Dendritic cell treated with granulocyte-macrophage colony-stimulating factor and Interleukin-4, amounts not matched to agents 40 ng/mL and 50 ng/mL, for 4 days (primary cell): ENCODE data around the gene AKAP17A.
"Not testable (repeated sequence)": the region's sequence is repeated elsewhere in the genome, so short reads cannot be mapped to it uniquely, and the experiment has no call there.

ENCODE experiments used
- H3K27ac Mint-ChIP-seq: one replicate; pipeline ENCODE4 v1.8.0; 2022; ENCODE audit warnings: mild to moderate bottlenecking, mixed read lengths
- H3K27me3 Mint-ChIP-seq: one replicate; pipeline ENCODE4 v1.8.0; 2022; ENCODE audit warnings: mild to moderate bottlenecking, mixed read lengths
- H3K36me3 Mint-ChIP-seq: one replicate; pipeline ENCODE4 v1.8.0; 2022; ENCODE audit warnings: low read depth, mixed read lengths
- H3K4me1 Mint-ChIP-seq: one replicate; pipeline ENCODE4 v1.8.0; 2022; ENCODE audit warnings: low read depth, mixed read lengths
- H3K4me3 Mint-ChIP-seq: one replicate; pipeline ENCODE4 v1.8.0; 2022; ENCODE audit warnings: mild to moderate bottlenecking, moderate library complexity, mixed read lengths
- H3K9me3 Mint-ChIP-seq: one replicate; pipeline ENCODE4 v1.8.0; 2022; ENCODE audit warnings: mixed read lengths
- intact Hi-C: fragments of 100-400 bp; cut with micrococcal nuclease; formaldehyde crosslinking; loops from one replicate; pipeline ENCODE4 v1.15.0; 2022

Gene AKAP17A

GRCh38 chrX:1606496-1606895, 15.1 kb downstream of the AKAP17A start:
- no peaks in the 10 kb centered on the region for H3K9me3 Mint-ChIP-seq
- H3K4me3 Mint-ChIP-seq = no peak overlapping the region
- H3K27me3 Mint-ChIP-seq = no peaks in the 10 kb centered on the region
- H3K36me3 Mint-ChIP-seq = peaks cover 43% of the 10 kb centered on the region
- no peak overlapping the region for H3K27ac Mint-ChIP-seq
- intact Hi-C loops = no loop called here
- peaks cover 15% of the 10 kb centered on the region for H3K4me1 Mint-ChIP-seq

DNA sequence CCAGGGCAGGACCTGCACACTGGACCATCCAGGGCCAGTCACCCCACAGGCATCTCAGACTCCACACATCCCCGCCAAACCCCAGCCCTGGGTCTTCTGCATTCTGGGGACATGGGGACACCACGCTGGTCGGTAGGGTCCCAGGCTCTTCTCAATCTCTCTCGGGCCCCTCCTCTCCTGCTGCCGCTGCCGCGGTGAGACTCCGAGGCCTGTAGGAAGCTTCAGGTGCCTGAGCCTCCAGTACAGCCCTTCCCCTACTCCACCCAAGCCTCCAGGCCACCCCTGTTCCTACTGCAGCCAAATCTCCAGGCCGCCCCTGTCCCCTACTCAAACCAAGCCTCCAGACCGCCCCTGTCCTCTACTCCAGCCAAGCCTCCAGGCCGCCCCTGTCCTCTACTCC, 17.9 kb downstream of the AKAP17A start:
- Mint-ChIP-seq H3K36me3 (peaks cover 15% of the 10 kb centered on the region), H3K9me3 (no peaks in the 10 kb centered on the region), H3K27ac (peak overlapping the region; percentile 36), H3K4me3 (no peak overlapping the region), H3K4me1 (peaks cover 10% of the 10 kb centered on the region), H3K27me3 (no peaks in the 10 kb centered on the region)
- intact Hi-C loops = no loop called here

- Mint-ChIP-seq H3K27ac (peak overlapping the region; percentile 36), H3K4me1 (peaks cover 9% of the 10 kb centered on the region), H3K4me3 (no peak overlapping the region), H3K9me3 (no peaks in the 10 kb centered on the region), H3K27me3 (no peaks in the 10 kb centered on the region), H3K36me3 (peaks cover 10% of the 10 kb centered on the region)
- intact Hi-C loops = no loop called here
These were observed 18.4 kb downstream of the AKAP17A start for GRCh38 chrX:1609762-1610161.

DNA sequence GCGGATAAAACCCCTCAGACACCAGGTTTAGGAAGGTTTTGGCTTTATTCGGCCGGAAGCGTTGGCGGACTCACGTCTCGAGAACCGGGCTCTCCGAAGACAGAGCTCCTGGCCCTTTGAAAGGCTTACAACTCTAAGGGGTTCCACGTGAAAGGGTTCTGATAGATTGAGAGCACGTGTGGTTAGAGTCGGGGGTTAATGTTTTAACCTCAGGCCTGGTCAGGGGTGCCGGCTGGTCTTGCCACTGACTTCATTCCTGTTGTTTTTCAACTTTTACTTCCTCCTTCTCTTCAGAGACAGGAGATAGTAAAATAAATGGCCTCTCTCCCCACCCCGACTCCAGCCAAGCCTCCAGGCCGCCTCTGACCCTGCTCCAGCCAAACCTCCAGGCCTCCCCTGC, 18.8 kb downstream of the AKAP17A start:
- Mint-ChIP-seq H3K27me3 (no peaks in the 10 kb centered on the region), H3K4me1 (peaks cover 9% of the 10 kb centered on the region), H3K36me3 (peaks cover 6% of the 10 kb centered on the region), H3K27ac (peak overlapping the region; percentile 36), H3K9me3 (no peaks in the 10 kb centered on the region), H3K4me3 (no peak overlapping the region)
- intact Hi-C loops = no loop called here

DNA sequence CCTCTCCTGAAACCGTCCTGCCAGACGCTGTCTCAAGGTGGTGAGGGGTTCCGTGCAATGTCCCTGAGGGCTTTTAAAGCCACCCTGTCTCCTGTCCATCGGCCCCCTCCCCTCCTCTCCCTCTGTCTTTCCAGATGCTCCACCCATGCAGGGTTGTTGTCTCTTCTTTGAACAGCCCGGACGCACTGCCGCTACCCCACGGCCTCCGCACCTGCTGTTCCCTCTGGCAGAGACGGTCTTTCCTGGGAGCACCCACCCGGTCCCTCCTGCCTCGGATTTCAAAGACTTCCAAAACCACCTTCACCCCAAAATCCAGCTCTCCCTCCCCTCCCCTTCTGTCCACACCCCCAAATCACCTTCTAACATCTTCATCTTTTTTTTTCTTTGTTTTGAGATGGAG, 19.3 kb downstream of the AKAP17A start:
- no peak overlapping the region for H3K4me3 Mint-ChIP-seq
- no peaks in the 10 kb centered on the region for H3K9me3 Mint-ChIP-seq
- H3K36me3 Mint-ChIP-seq = peaks cover under 1% of the 10 kb centered on the region
- intact Hi-C loops = no loop called here
- H3K4me1 Mint-ChIP-seq = peaks cover 9% of the 10 kb centered on the region
- H3K27ac Mint-ChIP-seq = no peak overlapping the region
- no peaks in the 10 kb centered on the region for H3K27me3 Mint-ChIP-seq

DNA sequence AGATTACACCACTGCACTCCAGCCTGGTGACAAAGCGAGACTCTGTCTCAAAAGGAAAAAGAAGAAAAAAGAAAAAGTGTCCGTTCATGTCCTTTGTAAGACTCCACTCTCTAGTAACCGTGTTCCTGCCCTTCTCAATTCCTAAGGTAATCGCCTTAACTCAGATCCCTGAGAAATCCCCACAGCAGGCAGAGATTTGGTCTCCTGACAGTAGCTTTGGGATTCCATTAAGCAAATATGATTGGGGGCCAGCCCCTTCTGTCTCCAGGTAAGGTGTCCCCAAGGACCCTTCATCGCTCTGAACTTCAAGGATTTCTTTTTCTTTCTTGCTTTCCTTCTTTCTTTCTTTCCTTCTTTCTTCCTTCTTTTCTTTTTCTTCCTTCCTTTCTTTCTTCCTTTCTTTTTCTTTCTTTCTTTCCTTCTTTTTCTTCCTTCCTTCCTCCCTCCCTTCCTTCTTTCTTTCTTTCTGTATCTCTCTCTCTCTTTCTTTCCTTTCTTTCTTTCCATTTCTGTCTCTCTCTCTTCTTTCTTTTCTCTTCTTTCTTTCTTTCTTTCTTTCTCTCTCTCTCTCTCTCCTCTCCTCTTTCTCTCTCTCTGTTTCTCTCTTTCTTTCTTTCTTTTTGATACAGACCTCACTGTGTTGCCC, 21.4 kb downstream of the AKAP17A start:
- Mint-ChIP-seq H3K4me3 (no peak overlapping the region), H3K9me3 (no peaks in the 10 kb centered on the region), H3K27ac (no peak overlapping the region), H3K36me3 (no peaks in the 10 kb centered on the region), H3K4me1 (peaks cover 9% of the 10 kb centered on the region), H3K27me3 (no peaks in the 10 kb centered on the region)
- intact Hi-C loops = no loop called here

DNA sequence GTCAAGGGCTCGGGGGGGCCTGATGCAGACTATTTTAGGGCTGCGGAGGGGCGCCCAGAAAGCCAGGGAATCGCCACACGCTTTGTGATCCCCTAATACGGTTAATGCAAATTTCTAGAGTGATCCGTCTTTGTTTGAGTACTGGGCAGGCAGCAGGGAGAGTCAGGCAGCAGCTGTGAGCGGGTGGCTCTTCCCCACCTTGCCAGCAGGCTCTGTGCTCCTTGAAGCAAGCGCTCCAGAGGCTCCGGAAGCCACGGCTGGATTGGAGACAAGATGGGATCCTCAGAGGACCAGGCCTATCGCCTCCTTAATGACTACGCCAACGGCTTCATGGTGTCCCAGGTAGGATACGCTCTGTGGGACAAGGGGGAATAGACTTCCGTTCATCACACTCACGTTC, 23.5 kb downstream of the AKAP17A start, which contains the start of gene ASMT:
TSS of gene ASMT (plus strand) at position 133 of the 400 bp plus-strand sequence. CDS start at position 274, 141 bp downstream.
- Mint-ChIP-seq H3K27ac (no peak within 1 kb of the TSS), H3K4me1 (peaks cover 9% of the 10 kb centered on the region)
- intact Hi-C loops = no loop called here

DNA sequence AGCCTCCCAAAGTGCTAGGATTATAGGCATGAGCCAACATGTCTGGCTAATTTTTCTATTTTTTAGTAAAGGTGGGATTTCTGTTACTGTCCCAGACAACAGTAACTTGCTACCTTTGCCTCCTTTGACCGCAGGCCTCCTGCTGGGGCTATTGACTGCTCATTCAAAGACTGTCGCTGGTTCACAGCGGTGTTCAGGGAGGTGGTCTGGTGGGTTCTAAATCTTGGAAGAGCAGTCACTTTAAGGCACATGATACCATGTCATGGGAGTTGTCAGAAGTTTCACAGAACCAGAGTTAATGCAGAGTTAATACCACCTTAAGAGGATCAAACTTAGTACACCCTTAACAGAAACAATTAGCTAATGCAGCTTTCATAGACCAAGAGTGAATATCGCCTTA, 27.3 kb downstream of the AKAP17A start:
- intact Hi-C loops = no loop called here
- Mint-ChIP-seq H3K4me3 (no peak overlapping the region), H3K27ac (no peak overlapping the region), H3K4me1 (no peaks in the 10 kb centered on the region), H3K36me3 (no peaks in the 10 kb centered on the region), H3K9me3 (no peaks in the 10 kb centered on the region), H3K27me3 (peaks cover 7% of the 10 kb centered on the region)

More for the DNA sequence above, 23.5 kb downstream of the AKAP17A start, which contains the start of gene ASMT:
- no peaks in the 10 kb centered on the region for H3K27me3 Mint-ChIP-seq
- no peak within 1 kb of the TSS for H3K4me3 Mint-ChIP-seq
- H3K9me3 Mint-ChIP-seq = no peaks in the 10 kb centered on the region
- H3K36me3 Mint-ChIP-seq = no peaks in the 10 kb centered on the region

DNA sequence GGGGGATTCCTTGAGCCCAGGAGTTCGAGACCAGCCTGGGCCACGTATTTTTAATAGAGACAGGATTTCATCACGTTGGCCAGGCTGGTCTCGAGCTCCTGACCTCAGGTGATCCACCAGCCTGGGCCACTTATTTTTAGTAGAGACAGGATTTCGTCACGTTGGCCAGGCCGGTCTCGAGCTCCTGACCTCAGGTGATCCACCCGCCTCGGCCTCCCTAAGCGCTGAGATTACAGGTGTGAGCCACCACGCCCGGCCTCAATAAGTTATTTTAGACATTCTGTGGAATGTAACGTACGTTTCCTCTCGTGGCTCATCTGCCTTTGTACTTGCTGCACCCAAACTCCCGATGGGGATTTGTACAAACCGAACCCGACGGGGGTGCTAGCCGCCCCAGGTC, 32.3 kb downstream of the AKAP17A start:
- H3K4me1 Mint-ChIP-seq = no peaks in the 10 kb centered on the region
- no peak overlapping the region for H3K27ac Mint-ChIP-seq
- H3K27me3 Mint-ChIP-seq = peaks cover 11% of the 10 kb centered on the region
- intact Hi-C loops = no loop called here
- H3K9me3 Mint-ChIP-seq = no peaks in the 10 kb centered on the region
- no peak overlapping the region for H3K4me3 Mint-ChIP-seq
- H3K36me3 Mint-ChIP-seq = no peaks in the 10 kb centered on the region

DNA sequence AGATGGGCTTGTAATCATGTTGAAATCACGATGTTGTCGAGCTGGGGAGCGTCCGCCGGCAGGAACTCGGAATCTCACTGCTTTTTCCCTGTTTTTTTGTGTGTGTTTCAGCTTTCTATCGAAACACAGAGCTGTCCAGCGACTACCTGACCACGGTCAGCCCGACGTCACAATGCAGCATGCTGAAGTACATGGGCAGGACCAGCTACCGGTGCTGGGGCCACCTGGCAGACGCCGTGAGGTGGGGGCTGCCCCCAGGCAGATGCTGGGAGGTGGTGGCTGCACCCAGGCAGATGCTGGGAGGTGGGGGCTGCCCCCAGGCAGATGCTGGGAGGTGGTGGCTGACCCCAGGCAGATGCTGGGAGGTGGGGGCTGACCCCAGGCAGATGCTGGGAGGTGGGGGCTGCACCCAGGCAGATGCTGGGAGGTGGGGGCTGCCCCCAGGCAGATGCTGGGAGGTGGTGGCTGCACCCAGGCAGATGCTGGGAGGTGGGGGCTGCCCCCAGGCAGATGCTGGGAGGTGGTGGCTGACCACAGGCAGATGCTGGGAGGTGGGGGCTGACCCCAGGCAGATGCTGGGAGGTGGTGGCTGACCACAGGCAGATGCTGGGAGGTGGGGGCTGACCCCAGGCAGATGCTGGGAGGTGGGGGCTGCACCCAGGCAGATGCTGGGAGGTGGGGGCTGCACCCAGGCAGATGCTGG, 32.9 kb downstream of the AKAP17A start:
- H3K4me1 Mint-ChIP-seq, H3K9me3 Mint-ChIP-seq, H3K36me3 Mint-ChIP-seq, intact Hi-C loops, H3K27ac Mint-ChIP-seq, H3K4me3 Mint-ChIP-seq: not testable (repeated sequence)
- peaks cover 14% of the 10 kb centered on the region for H3K27me3 Mint-ChIP-seq

GRCh38 chrX:1624861-1625215, 33.4 kb downstream of the AKAP17A start:
- H3K36me3 Mint-ChIP-seq, H3K9me3 Mint-ChIP-seq, H3K27ac Mint-ChIP-seq, H3K4me3 Mint-ChIP-seq, H3K4me1 Mint-ChIP-seq, intact Hi-C loops: not testable (repeated sequence)
- H3K27me3 Mint-ChIP-seq = peaks cover 17% of the 10 kb centered on the region

DNA sequence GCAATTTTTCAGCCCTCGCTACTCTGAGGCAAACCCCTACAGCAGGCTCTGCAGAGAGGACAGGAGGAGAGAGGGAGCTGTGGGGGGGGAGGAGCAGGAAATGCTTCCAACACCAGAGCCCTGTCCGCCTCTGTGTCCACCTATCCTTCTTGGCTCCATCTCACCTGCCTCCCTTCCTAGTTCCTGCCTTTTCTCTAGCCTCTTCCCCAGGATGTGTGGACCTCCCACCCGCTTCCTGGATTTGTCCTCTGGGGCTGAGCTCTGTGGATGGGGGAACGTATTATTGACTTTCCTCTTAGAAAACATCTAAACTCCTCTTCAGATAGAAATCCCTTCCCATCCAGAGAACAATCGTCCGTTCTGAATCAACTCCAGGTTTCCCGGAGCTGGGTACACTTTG, 37.8 kb downstream of the AKAP17A start:
- Mint-ChIP-seq H3K36me3 (no peaks in the 10 kb centered on the region), H3K27me3 (peaks cover 8% of the 10 kb centered on the region), H3K4me1 (no peaks in the 10 kb centered on the region), H3K4me3 (no peak overlapping the region), H3K9me3 (no peaks in the 10 kb centered on the region), H3K27ac (no peak overlapping the region)
- intact Hi-C loops = no loop called here

DNA sequence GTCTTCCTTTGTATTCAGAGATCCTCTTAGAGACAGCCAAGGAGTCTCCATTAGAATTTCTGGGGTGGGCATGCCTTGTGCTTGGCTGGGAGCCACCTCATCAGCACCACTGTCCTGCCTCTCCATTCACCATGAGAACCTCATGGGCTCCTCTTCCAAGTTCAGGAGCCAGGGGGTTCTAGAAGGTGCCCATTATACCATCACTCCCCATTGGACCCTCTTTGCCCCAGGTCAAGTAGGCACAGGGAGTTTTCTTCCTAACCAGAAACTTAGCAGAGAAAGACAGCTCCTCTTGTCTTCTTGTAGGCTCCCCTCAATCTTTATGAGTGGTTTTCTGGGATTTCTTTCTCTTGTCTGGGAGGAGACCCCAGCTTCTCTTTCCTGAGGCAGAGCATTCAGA, 54.6 kb downstream of the AKAP17A start:
- no peaks in the 10 kb centered on the region for H3K4me1 Mint-ChIP-seq
- peaks cover 20% of the 10 kb centered on the region for H3K9me3 Mint-ChIP-seq
- no peaks in the 10 kb centered on the region for H3K36me3 Mint-ChIP-seq
- H3K4me3 Mint-ChIP-seq = no peak overlapping the region
- intact Hi-C loops = loop anchor here (5.0 kb wide), 1 partner anchor 946 kb away; no protein-coding TSS in a partner anchor
- peaks cover 12% of the 10 kb centered on the region for H3K27me3 Mint-ChIP-seq
- no peak overlapping the region for H3K27ac Mint-ChIP-seq

DNA sequence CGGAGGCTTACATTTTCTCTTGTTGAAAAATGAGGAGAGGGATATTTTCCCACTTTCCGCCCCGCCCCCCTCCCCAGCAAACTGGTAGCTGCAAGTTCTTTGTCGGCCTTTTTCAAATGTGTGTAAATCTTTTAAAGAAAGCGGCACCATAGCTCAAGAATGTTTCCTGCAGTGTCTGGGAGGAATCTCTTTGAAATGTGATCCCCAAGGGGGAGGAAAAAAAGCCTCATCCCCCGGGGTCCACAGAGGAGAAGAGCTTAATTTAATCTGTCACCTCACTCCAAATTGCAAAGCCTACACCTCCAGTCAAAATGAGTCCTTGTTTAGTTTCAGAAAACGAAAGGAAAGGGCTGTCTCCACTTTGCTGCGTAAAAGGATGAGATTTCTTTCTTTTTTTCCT, 58.2 kb downstream of the AKAP17A start:
- Mint-ChIP-seq H3K27me3 (peaks cover 10% of the 10 kb centered on the region), H3K4me1 (no peaks in the 10 kb centered on the region), H3K36me3 (no peaks in the 10 kb centered on the region), H3K4me3 (no peak overlapping the region), H3K27ac (no peak overlapping the region), H3K9me3 (peaks cover 20% of the 10 kb centered on the region)
- intact Hi-C loops = loop anchor here (5.0 kb wide), 1 partner anchor 943 kb away; no protein-coding TSS in a partner anchor
